ENCODE measurements around the gene INCA1.

DNA sequence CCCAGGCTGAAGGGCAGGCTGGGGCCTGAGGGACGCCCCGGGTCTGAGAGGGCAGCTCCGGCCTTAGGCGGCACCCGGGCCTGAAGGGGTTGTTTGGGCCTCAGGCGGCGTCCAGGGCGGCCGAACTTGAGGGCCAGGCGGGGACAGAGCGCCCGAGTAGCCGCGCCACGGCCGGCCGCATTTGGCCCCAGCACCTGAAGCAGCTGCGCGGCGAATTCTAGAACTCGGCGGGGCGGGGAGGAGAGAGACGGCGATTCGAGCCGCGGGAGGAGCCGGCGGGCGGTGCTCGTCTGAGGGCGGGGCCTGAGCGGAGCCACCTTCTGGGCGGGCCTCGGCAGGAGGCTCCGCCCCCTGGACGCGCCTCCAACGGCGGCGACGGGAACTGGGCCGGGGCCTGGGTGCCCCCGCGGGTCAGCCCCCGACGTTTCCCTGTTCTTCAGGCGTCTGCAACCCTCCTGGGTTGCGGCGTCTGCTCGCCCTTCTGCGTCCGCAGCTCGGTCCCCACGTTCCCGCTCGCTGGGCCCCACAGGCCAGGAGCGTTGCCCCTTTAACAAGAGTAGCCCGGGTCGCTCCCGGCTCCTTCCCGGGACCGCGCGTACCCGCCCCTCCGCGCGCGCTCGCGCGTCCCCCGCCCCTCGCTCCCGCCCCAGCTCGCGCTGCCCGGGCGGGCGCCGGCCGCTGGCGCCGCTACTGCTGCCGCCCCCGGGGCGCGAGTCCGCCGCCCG is at the start of gene INCA1, which contains the start of gene KIF1C:
- TF ChIP-seq GATA2 (IDR thresholded peaks at IDR 0.05; ENCODE audit: low read depth, low read length) (no peak), GATA3 (IDR thresholded peaks at IDR 0.05; ENCODE audit: low read depth, low read length) (no peak)

All from SH-SY5Y (cell line).